ENCODE measurements around the gene ZNF827. TPM values are rescaled to one million over a fixed set of nuclear protein-coding genes. Genes with fewer than 3 reads are reported as not detected.

Gene ZNF827
- total and polyA plus RNA-seq, 2 experiments from 2014 or later, result 20.3 to 33.1 TPM

DNA sequence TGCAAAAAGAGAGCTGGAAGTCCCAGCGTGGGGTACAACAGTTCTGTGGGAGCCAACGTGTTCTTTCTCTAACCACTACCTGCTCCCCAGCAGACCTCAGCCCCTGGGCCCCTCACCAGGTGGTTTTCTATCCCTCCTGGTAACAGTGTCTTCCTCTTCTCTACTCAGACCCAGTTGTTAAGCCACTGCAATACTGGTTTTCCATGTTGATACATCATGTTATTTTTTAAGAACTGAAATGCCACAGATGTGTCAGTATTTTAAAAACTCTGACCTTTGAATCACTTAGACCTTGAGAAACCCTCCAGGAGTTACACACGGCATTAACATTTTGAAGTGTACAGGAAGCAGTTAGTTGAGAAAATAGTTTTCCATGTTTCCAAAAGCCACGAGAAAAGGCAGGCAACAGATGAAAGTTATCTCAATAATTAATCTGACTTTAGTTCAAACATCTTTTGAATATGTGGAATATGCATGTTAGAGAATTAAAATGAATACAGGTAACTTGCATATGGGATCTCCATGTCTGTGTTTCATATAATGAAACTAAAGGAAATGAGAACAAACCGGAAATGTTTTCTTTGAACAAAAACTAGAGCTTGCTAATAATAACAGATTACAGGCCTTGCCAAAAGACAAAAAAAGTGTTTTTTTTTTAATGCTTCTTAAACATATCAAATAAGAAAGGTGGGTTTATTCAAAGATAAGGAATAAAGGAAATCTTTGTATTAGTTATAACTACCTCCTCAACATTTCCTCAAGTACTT lies 108.8 kb downstream of the ZNF827 start:
- H3K4me1 ChIP-seq (ENCODE audit: insufficient read depth), result peaks cover 22% of the 10 kb centered on the region
- no peak overlapping the region for H2AFZ ChIP-seq
- Mint-ChIP-seq H3K27me3 (ENCODE audit: insufficient read depth, low read depth, poor library complexity) (peaks cover 14% of the 10 kb centered on the region), H3K4me3 (no peak overlapping the region), H3K9me3 (peaks cover 34% of the 10 kb centered on the region), H3K4me1 (peaks cover 49% of the 10 kb centered on the region), H3K27ac (peak overlapping the region; percentile 88), H3K36me3 (ENCODE audit: low read depth) (peaks cover 74% of the 10 kb centered on the region)
- no peaks in the 10 kb centered on the region for H3K9me2 ChIP-seq (ENCODE audit: insufficient read depth)
- no peak overlapping the region for H3K4me3 ChIP-seq
- no peak for TF ChIP-seq ZNF331 (CRISPR knock-in tag; IDR thresholded peaks at IDR 0.05; ENCODE audit: low read depth)
- TF ChIP-seq, protein P1, sequence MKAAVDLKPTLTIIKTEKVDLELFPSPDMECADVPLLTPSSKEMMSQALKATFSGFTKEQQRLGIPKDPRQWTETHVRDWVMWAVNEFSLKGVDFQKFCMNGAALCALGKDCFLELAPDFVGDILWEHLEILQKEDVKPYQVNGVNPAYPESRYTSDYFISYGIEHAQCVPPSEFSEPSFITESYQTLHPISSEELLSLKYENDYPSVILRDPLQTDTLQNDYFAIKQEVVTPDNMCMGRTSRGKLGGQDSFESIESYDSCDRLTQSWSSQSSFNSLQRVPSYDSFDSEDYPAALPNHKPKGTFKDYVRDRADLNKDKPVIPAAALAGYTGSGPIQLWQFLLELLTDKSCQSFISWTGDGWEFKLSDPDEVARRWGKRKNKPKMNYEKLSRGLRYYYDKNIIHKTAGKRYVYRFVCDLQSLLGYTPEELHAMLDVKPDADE (IDR thresholded peaks at IDR 0.05), result no peak
- no peak for TF ChIP-seq JUNB (IDR thresholded peaks at IDR 0.05; ENCODE audit: unreplicated experiment)
- TF ChIP-seq, protein P2, sequence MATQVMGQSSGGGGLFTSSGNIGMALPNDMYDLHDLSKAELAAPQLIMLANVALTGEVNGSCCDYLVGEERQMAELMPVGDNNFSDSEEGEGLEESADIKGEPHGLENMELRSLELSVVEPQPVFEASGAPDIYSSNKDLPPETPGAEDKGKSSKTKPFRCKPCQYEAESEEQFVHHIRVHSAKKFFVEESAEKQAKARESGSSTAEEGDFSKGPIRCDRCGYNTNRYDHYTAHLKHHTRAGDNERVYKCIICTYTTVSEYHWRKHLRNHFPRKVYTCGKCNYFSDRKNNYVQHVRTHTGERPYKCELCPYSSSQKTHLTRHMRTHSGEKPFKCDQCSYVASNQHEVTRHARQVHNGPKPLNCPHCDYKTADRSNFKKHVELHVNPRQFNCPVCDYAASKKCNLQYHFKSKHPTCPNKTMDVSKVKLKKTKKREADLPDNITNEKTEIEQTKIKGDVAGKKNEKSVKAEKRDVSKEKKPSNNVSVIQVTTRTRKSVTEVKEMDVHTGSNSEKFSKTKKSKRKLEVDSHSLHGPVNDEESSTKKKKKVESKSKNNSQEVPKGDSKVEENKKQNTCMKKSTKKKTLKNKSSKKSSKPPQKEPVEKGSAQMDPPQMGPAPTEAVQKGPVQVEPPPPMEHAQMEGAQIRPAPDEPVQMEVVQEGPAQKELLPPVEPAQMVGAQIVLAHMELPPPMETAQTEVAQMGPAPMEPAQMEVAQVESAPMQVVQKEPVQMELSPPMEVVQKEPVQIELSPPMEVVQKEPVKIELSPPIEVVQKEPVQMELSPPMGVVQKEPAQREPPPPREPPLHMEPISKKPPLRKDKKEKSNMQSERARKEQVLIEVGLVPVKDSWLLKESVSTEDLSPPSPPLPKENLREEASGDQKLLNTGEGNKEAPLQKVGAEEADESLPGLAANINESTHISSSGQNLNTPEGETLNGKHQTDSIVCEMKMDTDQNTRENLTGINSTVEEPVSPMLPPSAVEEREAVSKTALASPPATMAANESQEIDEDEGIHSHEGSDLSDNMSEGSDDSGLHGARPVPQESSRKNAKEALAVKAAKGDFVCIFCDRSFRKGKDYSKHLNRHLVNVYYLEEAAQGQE (IDR thresholded peaks at IDR 0.05; ENCODE audit: unreplicated experiment), result no peak
- no peak for TF ChIP-seq STAT1 (IDR thresholded peaks at IDR 0.05; ENCODE audit: unreplicated experiment)
- no peak for TF ChIP-seq CREB1 (CRISPR knock-in tag; IDR thresholded peaks at IDR 0.05; ENCODE audit: low read depth)
- TF ChIP-seq EZH2phosphoT487 (IDR thresholded peaks at IDR 0.05; ENCODE audit: unreplicated experiment), result no peak
- no peak for TF ChIP-seq NANOG (IDR thresholded peaks at IDR 0.05; ENCODE audit: borderline replicate concordance)
- TF ChIP-seq, protein P3, sequence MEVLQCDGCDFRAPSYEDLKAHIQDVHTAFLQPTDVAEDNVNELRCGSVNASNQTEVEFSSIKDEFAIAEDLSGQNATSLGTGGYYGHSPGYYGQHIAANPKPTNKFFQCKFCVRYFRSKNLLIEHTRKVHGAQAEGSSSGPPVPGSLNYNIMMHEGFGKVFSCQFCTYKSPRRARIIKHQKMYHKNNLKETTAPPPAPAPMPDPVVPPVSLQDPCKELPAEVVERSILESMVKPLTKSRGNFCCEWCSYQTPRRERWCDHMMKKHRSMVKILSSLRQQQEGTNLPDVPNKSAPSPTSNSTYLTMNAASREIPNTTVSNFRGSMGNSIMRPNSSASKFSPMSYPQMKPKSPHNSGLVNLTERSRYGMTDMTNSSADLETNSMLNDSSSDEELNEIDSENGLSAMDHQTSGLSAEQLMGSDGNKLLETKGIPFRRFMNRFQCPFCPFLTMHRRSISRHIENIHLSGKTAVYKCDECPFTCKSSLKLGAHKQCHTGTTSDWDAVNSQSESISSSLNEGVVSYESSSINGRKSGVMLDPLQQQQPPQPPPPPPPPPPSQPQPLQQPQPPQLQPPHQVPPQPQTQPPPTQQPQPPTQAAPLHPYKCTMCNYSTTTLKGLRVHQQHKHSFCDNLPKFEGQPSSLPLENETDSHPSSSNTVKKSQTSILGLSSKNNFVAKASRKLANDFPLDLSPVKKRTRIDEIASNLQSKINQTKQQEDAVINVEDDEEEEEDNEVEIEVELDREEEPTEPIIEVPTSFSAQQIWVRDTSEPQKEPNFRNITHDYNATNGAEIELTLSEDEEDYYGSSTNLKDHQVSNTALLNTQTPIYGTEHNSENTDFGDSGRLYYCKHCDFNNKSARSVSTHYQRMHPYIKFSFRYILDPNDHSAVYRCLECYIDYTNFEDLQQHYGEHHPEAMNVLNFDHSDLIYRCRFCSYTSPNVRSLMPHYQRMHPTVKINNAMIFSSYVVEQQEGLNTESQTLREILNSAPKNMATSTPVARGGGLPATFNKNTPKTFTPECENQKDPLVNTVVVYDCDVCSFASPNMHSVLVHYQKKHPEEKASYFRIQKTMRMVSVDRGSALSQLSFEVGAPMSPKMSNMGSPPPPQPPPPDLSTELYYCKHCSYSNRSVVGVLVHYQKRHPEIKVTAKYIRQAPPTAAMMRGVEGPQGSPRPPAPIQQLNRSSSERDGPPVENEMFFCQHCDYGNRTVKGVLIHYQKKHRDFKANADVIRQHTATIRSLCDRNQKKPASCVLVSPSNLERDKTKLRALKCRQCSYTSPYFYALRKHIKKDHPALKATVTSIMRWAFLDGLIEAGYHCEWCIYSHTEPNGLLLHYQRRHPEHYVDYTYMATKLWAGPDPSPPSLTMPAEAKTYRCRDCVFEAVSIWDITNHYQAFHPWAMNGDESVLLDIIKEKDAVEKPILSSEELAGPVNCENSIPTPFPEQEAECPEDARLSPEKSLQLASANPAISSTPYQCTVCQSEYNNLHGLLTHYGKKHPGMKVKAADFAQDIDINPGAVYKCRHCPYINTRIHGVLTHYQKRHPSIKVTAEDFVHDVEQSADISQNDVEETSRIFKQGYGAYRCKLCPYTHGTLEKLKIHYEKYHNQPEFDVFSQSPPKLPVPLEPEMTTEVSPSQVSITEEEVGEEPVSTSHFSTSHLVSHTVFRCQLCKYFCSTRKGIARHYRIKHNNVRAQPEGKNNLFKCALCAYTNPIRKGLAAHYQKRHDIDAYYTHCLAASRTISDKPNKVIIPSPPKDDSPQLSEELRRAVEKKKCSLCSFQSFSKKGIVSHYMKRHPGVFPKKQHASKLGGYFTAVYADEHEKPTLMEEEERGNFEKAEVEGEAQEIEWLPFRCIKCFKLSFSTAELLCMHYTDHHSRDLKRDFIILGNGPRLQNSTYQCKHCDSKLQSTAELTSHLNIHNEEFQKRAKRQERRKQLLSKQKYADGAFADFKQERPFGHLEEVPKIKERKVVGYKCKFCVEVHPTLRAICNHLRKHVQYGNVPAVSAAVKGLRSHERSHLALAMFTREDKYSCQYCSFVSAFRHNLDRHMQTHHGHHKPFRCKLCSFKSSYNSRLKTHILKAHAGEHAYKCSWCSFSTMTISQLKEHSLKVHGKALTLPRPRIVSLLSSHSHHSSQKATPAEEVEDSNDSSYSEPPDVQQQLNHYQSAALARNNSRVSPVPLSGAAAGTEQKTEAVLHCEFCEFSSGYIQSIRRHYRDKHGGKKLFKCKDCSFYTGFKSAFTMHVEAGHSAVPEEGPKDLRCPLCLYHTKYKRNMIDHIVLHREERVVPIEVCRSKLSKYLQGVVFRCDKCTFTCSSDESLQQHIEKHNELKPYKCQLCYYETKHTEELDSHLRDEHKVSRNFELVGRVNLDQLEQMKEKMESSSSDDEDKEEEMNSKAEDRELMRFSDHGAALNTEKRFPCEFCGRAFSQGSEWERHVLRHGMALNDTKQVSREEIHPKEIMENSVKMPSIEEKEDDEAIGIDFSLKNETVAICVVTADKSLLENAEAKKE (CRISPR knock-in tag; IDR thresholded peaks at IDR 0.05), result no peak
- TF ChIP-seq POLR2AphosphoS5 (IDR thresholded peaks at IDR 0.05; ENCODE audit: low read depth), result no peak
- no peak for TF ChIP-seq EZH2 (IDR thresholded peaks at IDR 0.05; ENCODE audit: low read depth, unreplicated experiment)
- TF ChIP-seq, protein P4, sequence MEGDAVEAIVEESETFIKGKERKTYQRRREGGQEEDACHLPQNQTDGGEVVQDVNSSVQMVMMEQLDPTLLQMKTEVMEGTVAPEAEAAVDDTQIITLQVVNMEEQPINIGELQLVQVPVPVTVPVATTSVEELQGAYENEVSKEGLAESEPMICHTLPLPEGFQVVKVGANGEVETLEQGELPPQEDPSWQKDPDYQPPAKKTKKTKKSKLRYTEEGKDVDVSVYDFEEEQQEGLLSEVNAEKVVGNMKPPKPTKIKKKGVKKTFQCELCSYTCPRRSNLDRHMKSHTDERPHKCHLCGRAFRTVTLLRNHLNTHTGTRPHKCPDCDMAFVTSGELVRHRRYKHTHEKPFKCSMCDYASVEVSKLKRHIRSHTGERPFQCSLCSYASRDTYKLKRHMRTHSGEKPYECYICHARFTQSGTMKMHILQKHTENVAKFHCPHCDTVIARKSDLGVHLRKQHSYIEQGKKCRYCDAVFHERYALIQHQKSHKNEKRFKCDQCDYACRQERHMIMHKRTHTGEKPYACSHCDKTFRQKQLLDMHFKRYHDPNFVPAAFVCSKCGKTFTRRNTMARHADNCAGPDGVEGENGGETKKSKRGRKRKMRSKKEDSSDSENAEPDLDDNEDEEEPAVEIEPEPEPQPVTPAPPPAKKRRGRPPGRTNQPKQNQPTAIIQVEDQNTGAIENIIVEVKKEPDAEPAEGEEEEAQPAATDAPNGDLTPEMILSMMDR (conservative IDR thresholded peaks at IDR 0.05; ENCODE audit: low read depth in 2 of 2), result no peak
- TF ChIP-seq ZNF114 (CRISPR knock-in tag; IDR thresholded peaks at IDR 0.05), result no peak
- peak; percentile 61 for ATAC-seq
- H3F3A ChIP-seq (replicated peaks; ENCODE audit: low read depth), result no peaks in the 10 kb centered on the region
- 0 out of 2 replicates have a peak, but pooled peaks cover 5% of the 10 kb centered on the region for H3K79me2 ChIP-seq (replicated peaks; ENCODE audit: insufficient read depth)
- no peaks in the 10 kb centered on the region for H3K36me3 ChIP-seq (ENCODE audit: insufficient read depth)
- no peaks in the 10 kb centered on the region for H3K27me3 ChIP-seq (ENCODE audit: insufficient read depth)
- H3K27ac ChIP-seq (ENCODE audit: low read depth), result peak overlapping the region; percentile 17
- H3K4me2 ChIP-seq, result no peak overlapping the region
- no peaks in the 10 kb centered on the region for H4K20me1 ChIP-seq (replicated peaks; ENCODE audit: insufficient read depth)
- DNase-seq (ENCODE audit: low spot score), result no peak

Data from GM23338 (cell line).